Neural cell (in vitro differentiated cells): ENCODE data around the gene USP53. TPM values are rescaled to one million over a fixed set of nuclear protein-coding genes. Genes with fewer than 3 reads are reported as not detected.

Experiments used
- H2AFZ ChIP-seq: fragments of 200-600, 300-800 bp; sonication (generic), shearing (Covaris generic); 2 replicates; pipeline ENCODE4 v1.6.0; 2014; ENCODE audit warnings: low read depth, mild to moderate bottlenecking, antibody characterized with exemption, low read length, moderate library complexity
- H3F3A ChIP-seq: fragments of 200-600 bp; shearing (Covaris generic); 2 replicates; pipeline ENCODE4 v1.6.1; 2016; ENCODE audit warnings: mild to moderate bottlenecking, moderate library complexity, mixed read lengths, antibody characterized with exemption, low read length; ENCODE audit not compliant: insufficient read depth, poor library complexity, severe bottlenecking
- H3K27ac ChIP-seq: fragments of 200-600, 300-800 bp; sonication (generic), shearing (Covaris generic); 2 replicates; pipeline ENCODE4 v1.5.1; 2014; ENCODE audit warnings: mild to moderate bottlenecking, low read length, moderate library complexity
- H3K27me3 ChIP-seq: fragments of 300-800, 200-600 bp; sonication (generic), shearing (Covaris generic); 2 replicates; pipeline ENCODE4 v1.6.0; 2014; ENCODE audit warnings: mild to moderate bottlenecking, low read depth, low read length, moderate library complexity; ENCODE audit not compliant: insufficient read depth
- H3K36me3 ChIP-seq: fragments of 300-800, 200-600 bp; sonication (generic), shearing (Covaris generic); 2 replicates; pipeline ENCODE4 v1.5.1; 2014; ENCODE audit warnings: mild to moderate bottlenecking, antibody characterized with exemption, low read length, moderate library complexity; ENCODE audit not compliant: insufficient read depth
- H3K4me2 ChIP-seq: fragments of 300-800, 200-600 bp; sonication (generic), shearing (Covaris generic); 2 replicates; pipeline ENCODE4 v1.6.0; 2014; ENCODE audit warnings: mild to moderate bottlenecking, low read length
- H3K4me3 ChIP-seq: fragments of 300-800, 200-600 bp; sonication (generic), shearing (Covaris generic); 2 replicates; pipeline ENCODE4 v1.5.1; 2014; ENCODE audit warnings: mild to moderate bottlenecking, low read length, moderate library complexity
- H3K79me2 ChIP-seq: fragments of 200-600 bp; shearing (Covaris generic); replicated peaks from 2 replicates; pipeline ENCODE4 v1.6.0; 2014; ENCODE audit warnings: mild to moderate bottlenecking, low read length, moderate library complexity; ENCODE audit not compliant: insufficient read depth
- H3K9ac ChIP-seq: fragments of 300-800, 200-600 bp; sonication (generic), shearing (Covaris generic); 2 replicates; pipeline ENCODE4 v1.6.1; 2016; ENCODE audit warnings: mild to moderate bottlenecking, low read length, mixed read lengths
- H3K9me2 ChIP-seq: fragments of 200-600 bp; shearing (Covaris generic); 2 replicates; pipeline ENCODE4 v1.6.1; 2016; ENCODE audit warnings: mild to moderate bottlenecking, low read length, mixed read lengths; ENCODE audit not compliant: insufficient read depth
- H3K9me3 ChIP-seq: fragments of 200-600, 300-800 bp; sonication (generic), shearing (Covaris generic); 2 replicates; pipeline ENCODE4 v1.6.1; 2016; ENCODE audit warnings: mild to moderate bottlenecking, mixed run types, low read length, moderate library complexity, mixed read lengths
- H4K20me1 ChIP-seq: fragments of 200-600 bp; shearing (Covaris generic); 2 replicates; pipeline ENCODE4 v1.6.1; 2016; ENCODE audit warnings: mild to moderate bottlenecking, mixed run types; ENCODE audit not compliant: insufficient read depth
- CTCF ChIP-seq: fragments of 450-650 bp; IDR thresholded peaks from 2 replicates; pipeline ENCODE4 v1.5.1; 2014; ENCODE audit warnings: antibody characterized with exemption, mild to moderate bottlenecking, moderate library complexity; ENCODE audit not compliant: poor library complexity, severe bottlenecking
- EP300 ChIP-seq: fragments of 450-650 bp; conservative IDR thresholded peaks from 2 replicates; pipeline ENCODE4 v1.6.1; 2014; ENCODE audit warnings: antibody characterized with exemption, mild to moderate bottlenecking, moderate library complexity; ENCODE audit not compliant: poor library complexity, severe bottlenecking
- EZH2 ChIP-seq: fragments of 200-600, 300-800 bp; shearing (Covaris generic), sonication (generic); IDR thresholded peaks from 2 replicates; pipeline ENCODE4 v1.6.1; 2014; ENCODE audit warnings: antibody characterized with exemption, low read length, borderline replicate concordance, mild to moderate bottlenecking; ENCODE audit not compliant: insufficient read depth, poor library complexity, severe bottlenecking
- MXI1 ChIP-seq: fragments of 450-650 bp; conservative IDR thresholded peaks from 2 replicates; pipeline ENCODE4 v1.6.1; 2014; ENCODE audit warnings: antibody characterized with exemption, mild to moderate bottlenecking; ENCODE audit not compliant: poor library complexity, severe bottlenecking
- POLR2AphosphoS5 ChIP-seq: IDR thresholded peaks from 2 replicates; pipeline ENCODE4 v1.6.1; 2012
- RAD21 ChIP-seq: fragments of 450-650 bp; conservative IDR thresholded peaks from 2 replicates; pipeline ENCODE4 v1.6.1; 2014; ENCODE audit warnings: antibody characterized with exemption, mild to moderate bottlenecking, moderate library complexity
- SMC3 ChIP-seq: fragments of 450-650 bp; conservative IDR thresholded peaks from 2 replicates; pipeline ENCODE4 v1.6.1; 2014; ENCODE audit warnings: antibody characterized with exemption, mild to moderate bottlenecking, moderate library complexity; ENCODE audit not compliant: poor library complexity
- TAF1 ChIP-seq: IDR thresholded peaks from 2 replicates; pipeline ENCODE4 v1.6.1; 2012; ENCODE audit warnings: low read depth
- polyA plus RNA-seq: library from polyadenylated mRNA; depleted of rRNA; stranded (reverse); fragments of >200 nt; gene quantifications from 2 replicates; pipeline ENCODE4 v1.2.3, GENCODE V29; 2014
- TF ChIP-seq, protein P1 (sequence below): IDR thresholded peaks from 2 replicates; pipeline ENCODE4 v1.6.1; 2012; ENCODE audit warnings: borderline replicate concordance

The USP53 gene
- polyA plus RNA-seq, 1 donor from 2014 or later: 5.0 TPM

DNA sequence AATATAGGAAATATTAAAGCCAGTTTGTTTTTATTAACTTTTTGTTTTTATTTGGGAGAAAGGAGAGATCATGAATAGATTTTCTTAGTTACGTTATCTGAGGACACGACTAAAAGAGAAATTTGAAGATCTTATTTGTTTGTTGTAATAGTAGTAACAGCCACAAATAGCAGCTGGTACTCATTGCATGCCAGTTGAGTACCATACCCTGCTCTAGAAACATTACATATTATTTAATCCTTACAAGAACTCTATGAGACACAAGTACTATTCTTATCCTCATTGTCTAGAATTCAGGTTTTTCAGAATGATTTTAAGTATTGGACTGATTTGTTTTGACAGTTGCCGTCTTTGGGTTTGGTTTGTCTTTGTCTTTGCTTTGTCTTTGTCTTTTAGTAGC lies 31.8 kb downstream of the USP53 start:
- Histone ChIP-seq H3K9me2 (no peaks in the 10 kb centered on the region), H3K27ac (no peak overlapping the region), H3K79me2 (no peaks in the 10 kb centered on the region), H3K9ac (no peak overlapping the region), H4K20me1 (no peaks in the 10 kb centered on the region), H2AFZ (no peak overlapping the region), H3F3A (no peaks in the 10 kb centered on the region), H3K9me3 (no peaks in the 10 kb centered on the region), H3K27me3 (no peaks in the 10 kb centered on the region), H3K36me3 (no peaks in the 10 kb centered on the region), H3K4me3 (no peak overlapping the region), H3K4me2 (no peak overlapping the region)
- TF ChIP-seq EZH2: no peak

GRCh38 chr4:119244832-119245231 lies 32.3 kb downstream of the USP53 start:
- Histone ChIP-seq H3K9me3 (no peaks in the 10 kb centered on the region), H3K27ac (no peak overlapping the region), H3K9ac (no peak overlapping the region), H3K9me2 (no peaks in the 10 kb centered on the region), H3K4me3 (no peak overlapping the region), H3K27me3 (no peaks in the 10 kb centered on the region), H3K4me2 (no peak overlapping the region), H4K20me1 (no peaks in the 10 kb centered on the region), H3F3A (no peaks in the 10 kb centered on the region), H2AFZ (no peak overlapping the region), H3K79me2 (no peaks in the 10 kb centered on the region), H3K36me3 (no peaks in the 10 kb centered on the region)
- TF ChIP-seq TAF1 (no peak), SMC3 (no peak), CTCF (no peak), POLR2AphosphoS5 (no peak), RAD21 (no peak), EP300 (no peak), MXI1 (no peak), EZH2 (no peak)
- TF ChIP-seq, protein P1, sequence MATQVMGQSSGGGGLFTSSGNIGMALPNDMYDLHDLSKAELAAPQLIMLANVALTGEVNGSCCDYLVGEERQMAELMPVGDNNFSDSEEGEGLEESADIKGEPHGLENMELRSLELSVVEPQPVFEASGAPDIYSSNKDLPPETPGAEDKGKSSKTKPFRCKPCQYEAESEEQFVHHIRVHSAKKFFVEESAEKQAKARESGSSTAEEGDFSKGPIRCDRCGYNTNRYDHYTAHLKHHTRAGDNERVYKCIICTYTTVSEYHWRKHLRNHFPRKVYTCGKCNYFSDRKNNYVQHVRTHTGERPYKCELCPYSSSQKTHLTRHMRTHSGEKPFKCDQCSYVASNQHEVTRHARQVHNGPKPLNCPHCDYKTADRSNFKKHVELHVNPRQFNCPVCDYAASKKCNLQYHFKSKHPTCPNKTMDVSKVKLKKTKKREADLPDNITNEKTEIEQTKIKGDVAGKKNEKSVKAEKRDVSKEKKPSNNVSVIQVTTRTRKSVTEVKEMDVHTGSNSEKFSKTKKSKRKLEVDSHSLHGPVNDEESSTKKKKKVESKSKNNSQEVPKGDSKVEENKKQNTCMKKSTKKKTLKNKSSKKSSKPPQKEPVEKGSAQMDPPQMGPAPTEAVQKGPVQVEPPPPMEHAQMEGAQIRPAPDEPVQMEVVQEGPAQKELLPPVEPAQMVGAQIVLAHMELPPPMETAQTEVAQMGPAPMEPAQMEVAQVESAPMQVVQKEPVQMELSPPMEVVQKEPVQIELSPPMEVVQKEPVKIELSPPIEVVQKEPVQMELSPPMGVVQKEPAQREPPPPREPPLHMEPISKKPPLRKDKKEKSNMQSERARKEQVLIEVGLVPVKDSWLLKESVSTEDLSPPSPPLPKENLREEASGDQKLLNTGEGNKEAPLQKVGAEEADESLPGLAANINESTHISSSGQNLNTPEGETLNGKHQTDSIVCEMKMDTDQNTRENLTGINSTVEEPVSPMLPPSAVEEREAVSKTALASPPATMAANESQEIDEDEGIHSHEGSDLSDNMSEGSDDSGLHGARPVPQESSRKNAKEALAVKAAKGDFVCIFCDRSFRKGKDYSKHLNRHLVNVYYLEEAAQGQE: no peak

- no peak for TF ChIP-seq CTCF
- TF ChIP-seq MXI1: no peak
- TF ChIP-seq EP300: no peak
- TF ChIP-seq POLR2AphosphoS5: no peak
- TF ChIP-seq EZH2: no peak
- no peak for TF ChIP-seq RAD21
- TF ChIP-seq, protein P1: no peak
- no peak for TF ChIP-seq TAF1
- TF ChIP-seq SMC3: no peak
- Histone ChIP-seq H3K9ac (no peak overlapping the region), H3K9me2 (no peaks in the 10 kb centered on the region), H3K27me3 (no peaks in the 10 kb centered on the region), H3K9me3 (no peaks in the 10 kb centered on the region), H2AFZ (no peak overlapping the region), H3K4me3 (no peak overlapping the region), H3K79me2 (no peaks in the 10 kb centered on the region), H3K4me2 (no peak overlapping the region), H3K36me3 (no peaks in the 10 kb centered on the region), H3F3A (no peaks in the 10 kb centered on the region), H4K20me1 (no peaks in the 10 kb centered on the region), H3K27ac (no peak overlapping the region)
These were observed 33.7 kb downstream of the USP53 start for GRCh38 chr4:119246177-119246733.
